Fibroblast of skin of left quadriceps (primary cell): ENCODE data around the gene OVOL1.

ENCODE experiments used
- DNase-seq, 2 experiments: peaks; one replicate each; pipeline ENCODE4 v3.0.0-alpha.2; 2013; ENCODE audit warnings: low read depth in 2 of 2

The OVOL1 gene

GRCh38 chr11:65791719-65792213, 4.9 kb downstream of the OVOL1 start:
- no peak for DNase-seq

- no peak for DNase-seq
These were observed 5.6 kb downstream of the OVOL1 start for GRCh38 chr11:65792456-65792855.

GRCh38 chr11:65793144-65793581, 6.3 kb downstream of the OVOL1 start:
- DNase-seq, result no peak

- no peak for DNase-seq
These were observed 7.0 kb downstream of the OVOL1 start for GRCh38 chr11:65793625-65794400.

- DNase-seq, result no peak
These were observed 8.0 kb downstream of the OVOL1 start for GRCh38 chr11:65794570-65795510.

- DNase-seq, result no peak
These were observed 10.1 kb downstream of the OVOL1 start for GRCh38 chr11:65796726-65797601.

GRCh38 chr11:65797711-65798110, 10.8 kb downstream of the OVOL1 start:
- DNase-seq, result no peak

GRCh38 chr11:65798882-65799281, 12.0 kb downstream of the OVOL1 start:
- no peak for DNase-seq

- no peak for DNase-seq
These were observed 14.5 kb downstream of the OVOL1 start for GRCh38 chr11:65801153-65801987.

GRCh38 chr11:65802841-65803240, 16.0 kb downstream of the OVOL1 start:
- no peak for DNase-seq

GRCh38 chr11:65803797-65804492, 17.1 kb downstream of the OVOL1 start:
- no peak for DNase-seq

GRCh38 chr11:65806979-65807378, 20.1 kb downstream of the OVOL1 start:
- no peak for DNase-seq

GRCh38 chr11:65808744-65809341, 22.0 kb downstream of the OVOL1 start:
- DNase-seq, result no peak

- DNase-seq, result no peak
These were observed 22.6 kb downstream of the OVOL1 start for GRCh38 chr11:65809496-65809895.

- DNase-seq, result no peak
These were observed 23.4 kb downstream of the OVOL1 start for GRCh38 chr11:65810046-65810868.

- DNase-seq, result no peak
These were observed 25.1 kb downstream of the OVOL1 start for GRCh38 chr11:65811764-65812475.

GRCh38 chr11:65814131-65814985, 27.5 kb downstream of the OVOL1 start:
- no peak for DNase-seq
